SU-DHL-6 (cell line): ENCODE measurements around the gene CLDN5.

ENCODE experiments used
- EZH2phosphoT487 ChIP-seq: fragments of 200-600 bp; sonication (generic), shearing (Covaris generic); conservative IDR thresholded peaks from 2 replicates; pipeline ENCODE4 v1.6.1; 2018; ENCODE audit warnings: mild to moderate bottlenecking, antibody characterized with exemption, low read length, moderate library complexity, mixed read lengths
- TF ChIP-seq, protein P1 (sequence below): fragments of 200-600 bp; sonication (generic); IDR thresholded peaks from one replicate; pipeline ENCODE4 v1.5.1; 2017; ENCODE audit warnings: antibody characterized with exemption, mild to moderate bottlenecking, low read length, moderate library complexity; ENCODE audit not compliant: insufficient read depth, poor library complexity, severe bottlenecking

DNA sequence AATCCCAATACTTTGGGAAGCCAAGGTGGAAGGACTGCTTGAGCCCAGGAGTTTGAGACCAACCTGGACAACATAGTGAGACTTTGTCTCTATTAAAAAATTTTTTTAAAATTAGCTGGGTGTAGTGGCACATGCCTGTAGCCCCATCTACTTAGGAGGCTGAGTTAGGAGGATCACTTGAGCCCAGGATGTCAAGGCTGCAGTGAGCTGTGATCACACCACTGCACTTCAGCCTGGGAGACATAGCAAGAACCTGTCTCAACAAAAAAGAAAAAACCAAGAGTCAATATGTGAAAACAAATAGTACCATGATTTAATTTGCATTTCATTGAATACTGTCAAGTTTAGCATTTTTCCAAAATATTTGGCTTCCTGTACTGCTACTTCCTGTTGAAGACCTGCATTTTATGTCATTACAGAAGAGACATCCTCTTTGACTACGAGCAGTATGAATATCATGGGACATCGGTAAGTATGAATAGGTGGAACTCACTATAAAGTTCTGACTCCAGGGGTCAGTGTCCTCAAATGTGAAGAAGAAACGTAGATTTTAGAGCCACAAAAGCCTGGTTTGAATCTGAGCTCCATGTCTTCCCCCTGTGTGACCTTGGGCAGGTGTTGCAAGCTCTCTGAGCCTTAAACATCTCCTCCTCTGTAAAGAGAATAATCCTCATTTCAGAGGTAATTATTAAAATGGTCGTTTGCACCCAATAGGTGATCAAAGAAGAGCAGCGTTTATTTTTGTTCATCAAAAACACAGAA is 28.5 kb downstream of the CLDN5 start:
- TF ChIP-seq, protein P1, sequence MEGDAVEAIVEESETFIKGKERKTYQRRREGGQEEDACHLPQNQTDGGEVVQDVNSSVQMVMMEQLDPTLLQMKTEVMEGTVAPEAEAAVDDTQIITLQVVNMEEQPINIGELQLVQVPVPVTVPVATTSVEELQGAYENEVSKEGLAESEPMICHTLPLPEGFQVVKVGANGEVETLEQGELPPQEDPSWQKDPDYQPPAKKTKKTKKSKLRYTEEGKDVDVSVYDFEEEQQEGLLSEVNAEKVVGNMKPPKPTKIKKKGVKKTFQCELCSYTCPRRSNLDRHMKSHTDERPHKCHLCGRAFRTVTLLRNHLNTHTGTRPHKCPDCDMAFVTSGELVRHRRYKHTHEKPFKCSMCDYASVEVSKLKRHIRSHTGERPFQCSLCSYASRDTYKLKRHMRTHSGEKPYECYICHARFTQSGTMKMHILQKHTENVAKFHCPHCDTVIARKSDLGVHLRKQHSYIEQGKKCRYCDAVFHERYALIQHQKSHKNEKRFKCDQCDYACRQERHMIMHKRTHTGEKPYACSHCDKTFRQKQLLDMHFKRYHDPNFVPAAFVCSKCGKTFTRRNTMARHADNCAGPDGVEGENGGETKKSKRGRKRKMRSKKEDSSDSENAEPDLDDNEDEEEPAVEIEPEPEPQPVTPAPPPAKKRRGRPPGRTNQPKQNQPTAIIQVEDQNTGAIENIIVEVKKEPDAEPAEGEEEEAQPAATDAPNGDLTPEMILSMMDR, result no peak
- no peak for TF ChIP-seq EZH2phosphoT487
